ENCODE results near the gene AFF1.

Gene AFF1

GRCh38 chr4:86950831-86951525, 16.2 kb downstream of the AFF1 start:
- no peak for DNase-seq (ENCODE audit: low spot score)

- no peak for DNase-seq (ENCODE audit: low spot score)
Observed at GRCh38 chr4:86955888-86956451, 21.2 kb downstream of the AFF1 start.

GRCh38 chr4:86957215-86957614, 22.4 kb downstream of the AFF1 start:
- DNase-seq (ENCODE audit: low spot score): no peak

GRCh38 chr4:86959588-86960500, 25.0 kb downstream of the AFF1 start:
- DNase-seq (ENCODE audit: low spot score): no peak

GRCh38 chr4:86960557-86960961, 25.7 kb downstream of the AFF1 start:
- no peak for DNase-seq (ENCODE audit: low spot score)

GRCh38 chr4:86961116-86961515, 26.3 kb downstream of the AFF1 start:
- DNase-seq (ENCODE audit: low spot score): no peak

GRCh38 chr4:86961605-86962295, 26.9 kb downstream of the AFF1 start:
- no peak for DNase-seq (ENCODE audit: low spot score)

GRCh38 chr4:86963697-86964096, 28.9 kb downstream of the AFF1 start:
- DNase-seq (ENCODE audit: low spot score): no peak

- DNase-seq (ENCODE audit: low spot score): no peak
Observed at GRCh38 chr4:86965019-86965976, 30.5 kb downstream of the AFF1 start.

GRCh38 chr4:86967073-86967472, 32.3 kb downstream of the AFF1 start:
- no peak for DNase-seq (ENCODE audit: low spot score)

GRCh38 chr4:86967798-86968197, 33.0 kb downstream of the AFF1 start:
- DNase-seq (ENCODE audit: low spot score): no peak

- no peak for DNase-seq (ENCODE audit: low spot score)
Observed at GRCh38 chr4:86968547-86968946, 33.7 kb downstream of the AFF1 start.

- DNase-seq (ENCODE audit: low spot score): no peak
Observed at GRCh38 chr4:86970447-86971354, 35.9 kb downstream of the AFF1 start.

GRCh38 chr4:86971355-86971683, 36.5 kb downstream of the AFF1 start:
- no peak for DNase-seq (ENCODE audit: low spot score)

GRCh38 chr4:86972997-86973396, 38.2 kb downstream of the AFF1 start:
- DNase-seq (ENCODE audit: low spot score): no peak

GRCh38 chr4:86973668-86974067, 38.9 kb downstream of the AFF1 start:
- no peak for DNase-seq (ENCODE audit: low spot score)

GRCh38 chr4:86974551-86974994, 39.8 kb downstream of the AFF1 start:
- DNase-seq (ENCODE audit: low spot score): no peak

GRCh38 chr4:86975927-86976326, 41.1 kb downstream of the AFF1 start:
- DNase-seq (ENCODE audit: low spot score): no peak

GRCh38 chr4:86976801-86977485, 42.1 kb downstream of the AFF1 start:
- DNase-seq (ENCODE audit: low spot score): no peak
